GM20000 (cell line): ENCODE results near the gene RBPJ.

Experiments used
- DNase-seq: peaks from one replicate; pipeline ENCODE4 v3.0.0; 2012; ENCODE audit warnings: low spot score
- CTCF ChIP-seq: IDR thresholded peaks from 2 replicates; pipeline ENCODE4 v1.5.1; 2012; ENCODE audit warnings: mild to moderate bottlenecking, control low read depth; ENCODE audit errors: extremely low read depth, missing control alignments

RBPJ gene

GRCh38 chr4:26319467-26319948 lies 1.3 kb upstream of the RBPJ start:
- TF ChIP-seq CTCF, result no peak
- peak; percentile 96 for DNase-seq

GRCh38 chr4:26319949-26320537 lies 771 bp upstream of the RBPJ start:
- TF ChIP-seq CTCF, result no peak
- peak; percentile 82 for DNase-seq

- TF ChIP-seq CTCF, result no peak
- DNase-seq, result peak; percentile 29
Observed at GRCh38 chr4:26321373-26322221, 783 bp downstream of the RBPJ start.

- no peak for DNase-seq
- TF ChIP-seq CTCF, result no peak
Observed at GRCh38 chr4:26322346-26322745, 1.5 kb downstream of the RBPJ start.

- no peak for TF ChIP-seq CTCF
- DNase-seq, result no peak
Observed at GRCh38 chr4:26323821-26324220, 3.0 kb downstream of the RBPJ start.

GRCh38 chr4:26325191-26325590 lies 4.4 kb downstream of the RBPJ start:
- peak; percentile 30 for TF ChIP-seq CTCF
- peak; percentile 32 for DNase-seq

- no peak for DNase-seq
- TF ChIP-seq CTCF, result no peak
Observed at GRCh38 chr4:26326791-26327190, 6.0 kb downstream of the RBPJ start.
